Gastroesophageal sphincter (tissue), 3 donors: ENCODE measurements around the gene VIPR2.

Experiments
- CTCF ChIP-seq, 4 experiments: fragments of 200-600 bp in 2 of 4; fragments of 450-650 bp in 2 of 4; sonication (generic) in 1 of 4; IDR thresholded peaks; one replicate each; pipeline ENCODE4 v1.5.1; 2017 to 2019; ENCODE audit warnings: antibody characterized with exemption in 4 of 4, mild to moderate bottlenecking in 2 of 4, moderate library complexity in 2 of 4
- POLR2AphosphoS5 ChIP-seq: sonication (generic); formaldehyde crosslinking; IDR thresholded peaks from one replicate; pipeline ENCODE4 v1.6.1; 2017; ENCODE audit warnings: antibody characterized with exemption

GRCh38 chr7:159116581-159117339 lies 27.9 kb downstream of the VIPR2 start:
- TF ChIP-seq POLR2AphosphoS5 (no peak), CTCF (IDR thresholded peaks at IDR 0.05) (no peak)
